Ureter (tissue), 1 donor: ENCODE measurements around the gene FUT2. TPM values are rescaled to one million over a fixed set of nuclear protein-coding genes. Genes with fewer than 3 reads are reported as not detected.
"Not testable (repeated sequence)": the region's sequence is repeated elsewhere in the genome, so short reads cannot be mapped to it uniquely, and the experiment has no call there.

Experiments
- DNase-seq: peaks from one replicate; pipeline ENCODE4 v3.0.0-alpha.2; 2020; ENCODE audit warnings: low spot score
- total RNA-seq: library from RNA; stranded (reverse); gene quantifications from one replicate; pipeline ENCODE4 v1.2.4, GENCODE V29; 2023
- donor health status: DM: yes; HTN: yes; CAD: no.

FUT2 gene
- total RNA-seq: 35.4 TPM

- peak; percentile 74 for DNase-seq
Measured at GRCh38 chr19:48695743-48696352, at the start of gene FUT2. Gene FUT2 (plus strand): TSS chr19:48695971. CDS start chr19:48702957, 6,986 bp downstream.

- peak; percentile 93 for DNase-seq
Measured at GRCh38 chr19:48646001-48646721, 49.6 kb upstream of the FUT2 start, which contains the start of gene CA11. Gene CA11 (minus strand): TSS chr19:48646187. CDS start chr19:48645632, 555 bp downstream.

GRCh38 chr19:48646722-48647216 is 49.0 kb upstream of the FUT2 start:
- DNase-seq: no peak

- no peak for DNase-seq
Measured at GRCh38 chr19:48648134-48648533, 47.6 kb upstream of the FUT2 start.

- DNase-seq: no peak
Measured at GRCh38 chr19:48650974-48651682, 44.6 kb upstream of the FUT2 start.

- no peak for DNase-seq
Measured at GRCh38 chr19:48651683-48652048, 44.1 kb upstream of the FUT2 start.

GRCh38 chr19:48654299-48655059 is 41.3 kb upstream of the FUT2 start:
- DNase-seq: no peak

GRCh38 chr19:48656840-48657474 is 38.8 kb upstream of the FUT2 start:
- no peak for DNase-seq

- DNase-seq: not testable (repeated sequence)
Measured at GRCh38 chr19:48657828-48658227, 37.9 kb upstream of the FUT2 start.

- no peak for DNase-seq
Measured at GRCh38 chr19:48658483-48658882, 37.3 kb upstream of the FUT2 start.

GRCh38 chr19:48659768-48660167 is 36.0 kb upstream of the FUT2 start:
- no peak for DNase-seq

- DNase-seq: peak; percentile 86
Measured at GRCh38 chr19:48660852-48661710, 34.7 kb upstream of the FUT2 start.

GRCh38 chr19:48661711-48662090 is 34.1 kb upstream of the FUT2 start:
- no peak for DNase-seq

GRCh38 chr19:48663667-48664066 is 32.1 kb upstream of the FUT2 start:
- DNase-seq: no peak

- DNase-seq: no peak
Measured at GRCh38 chr19:48664476-48664875, 31.3 kb upstream of the FUT2 start.

- no peak for DNase-seq
Measured at GRCh38 chr19:48665786-48666185, 30.0 kb upstream of the FUT2 start.

GRCh38 chr19:48668332-48668731 is 27.4 kb upstream of the FUT2 start:
- no peak for DNase-seq

GRCh38 chr19:48668761-48669160 is 27.0 kb upstream of the FUT2 start:
- DNase-seq: no peak

GRCh38 chr19:48669903-48670668 is 25.7 kb upstream of the FUT2 start:
- no peak for DNase-seq
